Left renal pelvis (tissue), 4 donors: ENCODE data around the gene ZNF668. TPM values are rescaled to one million over a fixed set of nuclear protein-coding genes. Genes with fewer than 3 reads are reported as not detected.
A peak's percentile ranks its signal among the peaks of the same experiment; 100 is the strongest.

ENCODE experiments used
- DNase-seq, 4 donors: peaks; one replicate each; pipeline ENCODE4 v3.0.0-alpha.2; 2013; ENCODE audit warnings: low read depth in 4 of 4, low spot score in 3 of 4
- polyA plus RNA-seq, 4 donors: library from polyadenylated mRNA; unstranded; fragments of 120-200 nt; gene quantifications; one replicate each; pipeline ENCODE4 v1.2.1, GENCODE V29; 2013; ENCODE audit not compliant: insufficient read length in 4 of 4

The ZNF668 gene
- polyA plus RNA-seq, 4 donors, result 4.6 to 9.0 (median 5.7) TPM

GRCh38 chr16:31082368-31083045, 8.5 kb upstream of the ZNF668 start:
- no peak for DNase-seq

GRCh38 chr16:31081428-31082351, 7.7 kb upstream of the ZNF668 start:
- DNase-seq, result no peak

GRCh38 chr16:31080756-31081419, 6.8 kb upstream of the ZNF668 start:
- DNase-seq, result no peak

GRCh38 chr16:31080035-31080629, 6.1 kb upstream of the ZNF668 start:
- DNase-seq, result no peak

- no peak for DNase-seq
Measured at GRCh38 chr16:31079342-31079944, 5.4 kb upstream of the ZNF668 start.

- DNase-seq, result no peak
Measured at GRCh38 chr16:31078597-31079341, 4.7 kb upstream of the ZNF668 start.

GRCh38 chr16:31077592-31078396, 3.8 kb upstream of the ZNF668 start:
- DNase-seq, result no peak

GRCh38 chr16:31077024-31077423, 3.0 kb upstream of the ZNF668 start:
- no peak for DNase-seq

- DNase-seq, result no peak
Measured at GRCh38 chr16:31076319-31076718, 2.3 kb upstream of the ZNF668 start.

GRCh38 chr16:31074814-31075183, 759 bp upstream of the ZNF668 start:
- DNase-seq, result no peak

- DNase-seq, result peak; percentile 81 to 87 (median 84)
Measured at GRCh38 chr16:31073142-31073969, 684 bp downstream of the ZNF668 start.

GRCh38 chr16:31072540-31073141, 1.4 kb downstream of the ZNF668 start:
- no peak for DNase-seq

- no peak for DNase-seq
Measured at GRCh38 chr16:31071861-31072260, 2.2 kb downstream of the ZNF668 start.

- DNase-seq, result no peak
Measured at GRCh38 chr16:31067342-31067741, 6.7 kb downstream of the ZNF668 start.

GRCh38 chr16:31064882-31065461, 9.1 kb downstream of the ZNF668 start:
- DNase-seq, result no peak

- no peak for DNase-seq
Measured at GRCh38 chr16:31063843-31064611, 10.0 kb downstream of the ZNF668 start.

- DNase-seq, result no peak
Measured at GRCh38 chr16:31063495-31063842, 10.6 kb downstream of the ZNF668 start.
